H54 (cell line): Measurements from ENCODE around the gene SP8.

Source experiments
- DNase-seq: peaks from one replicate; pipeline ENCODE4 v3.0.0; 2011; ENCODE audit warnings: low spot score, mixed read lengths; ENCODE audit not compliant: insufficient read length
- FAIRE-seq: peaks from 3 replicates; lab custom pipeline; 2011; peaks lifted over from hg19 to GRCh38; lab: Jason Lieb, UNC
- POLR2A ChIP-seq: IDR thresholded peaks from 2 replicates; pipeline ENCODE4 v1.6.1; 2011; ENCODE audit warnings: low read depth, mild to moderate bottlenecking, low read length

Gene SP8

DNA sequence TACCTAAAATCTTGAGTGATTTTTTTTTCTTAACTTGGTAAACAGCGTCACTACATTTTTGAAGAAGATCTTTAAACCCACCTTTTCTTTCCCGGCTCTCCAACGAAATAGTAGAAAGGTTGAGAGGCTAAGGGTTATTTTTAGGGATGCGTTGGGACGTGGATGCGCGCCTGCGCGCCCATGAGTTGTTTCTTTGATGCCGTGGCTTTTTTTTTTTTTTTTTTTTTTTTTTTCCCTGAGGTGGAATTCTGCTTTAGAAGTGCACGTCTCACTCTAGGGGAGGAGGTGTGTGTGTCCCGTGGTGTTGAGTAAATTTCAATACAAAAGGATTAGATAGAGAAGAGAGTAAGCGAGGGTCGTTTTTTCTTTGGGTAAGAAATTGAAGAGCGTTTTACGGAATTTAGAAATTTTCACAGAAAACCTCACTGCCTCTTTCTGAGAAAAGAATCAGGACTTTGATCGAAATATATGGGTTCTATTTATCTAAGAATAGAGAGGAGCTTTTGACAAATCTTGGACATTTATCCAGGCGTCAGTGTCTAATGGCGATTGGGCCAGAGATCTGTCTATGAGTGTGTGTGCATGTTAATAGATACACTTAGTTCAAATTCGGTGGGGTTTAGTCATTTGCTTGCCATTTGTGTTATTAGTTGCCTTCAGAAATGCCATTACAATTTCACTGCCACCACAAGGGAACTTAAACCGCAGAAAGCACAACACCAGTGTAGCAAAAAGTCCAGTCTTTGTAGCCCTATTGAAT lies 1.2 kb upstream of the SP8 start:
- DNase-seq (no peak), FAIRE-seq (no peak)
- no peak for TF ChIP-seq POLR2A

DNA sequence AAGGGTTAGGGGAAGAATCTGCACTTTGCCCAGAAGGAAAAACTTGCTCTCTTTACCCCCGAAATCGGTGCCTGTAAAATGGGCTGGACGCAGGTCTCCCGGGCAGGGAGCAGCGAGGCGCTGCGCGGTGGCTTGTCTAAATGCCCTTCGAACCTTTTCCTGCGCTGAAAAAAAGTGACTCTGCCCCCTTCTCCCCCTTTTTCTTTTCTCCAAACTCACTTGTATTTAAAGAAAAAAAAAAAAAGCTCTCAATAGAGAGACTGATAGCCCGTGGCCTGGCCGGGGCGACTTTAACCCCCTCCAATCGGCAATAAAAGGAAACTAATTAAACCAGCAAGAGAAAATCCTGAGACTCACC lies 286 bp downstream of the SP8 start:
- DNase-seq (no peak), FAIRE-seq (no peak)
- TF ChIP-seq POLR2A: no peak

- no peak for TF ChIP-seq POLR2A
- FAIRE-seq (no peak), DNase-seq (no peak)
Observed at GRCh38 chr7:20786049-20786412, 655 bp downstream of the SP8 start.

GRCh38 chr7:20785157-20786048 lies 1.3 kb downstream of the SP8 start:
- FAIRE-seq: no peak
- no peak for TF ChIP-seq POLR2A
- no peak for DNase-seq

DNA sequence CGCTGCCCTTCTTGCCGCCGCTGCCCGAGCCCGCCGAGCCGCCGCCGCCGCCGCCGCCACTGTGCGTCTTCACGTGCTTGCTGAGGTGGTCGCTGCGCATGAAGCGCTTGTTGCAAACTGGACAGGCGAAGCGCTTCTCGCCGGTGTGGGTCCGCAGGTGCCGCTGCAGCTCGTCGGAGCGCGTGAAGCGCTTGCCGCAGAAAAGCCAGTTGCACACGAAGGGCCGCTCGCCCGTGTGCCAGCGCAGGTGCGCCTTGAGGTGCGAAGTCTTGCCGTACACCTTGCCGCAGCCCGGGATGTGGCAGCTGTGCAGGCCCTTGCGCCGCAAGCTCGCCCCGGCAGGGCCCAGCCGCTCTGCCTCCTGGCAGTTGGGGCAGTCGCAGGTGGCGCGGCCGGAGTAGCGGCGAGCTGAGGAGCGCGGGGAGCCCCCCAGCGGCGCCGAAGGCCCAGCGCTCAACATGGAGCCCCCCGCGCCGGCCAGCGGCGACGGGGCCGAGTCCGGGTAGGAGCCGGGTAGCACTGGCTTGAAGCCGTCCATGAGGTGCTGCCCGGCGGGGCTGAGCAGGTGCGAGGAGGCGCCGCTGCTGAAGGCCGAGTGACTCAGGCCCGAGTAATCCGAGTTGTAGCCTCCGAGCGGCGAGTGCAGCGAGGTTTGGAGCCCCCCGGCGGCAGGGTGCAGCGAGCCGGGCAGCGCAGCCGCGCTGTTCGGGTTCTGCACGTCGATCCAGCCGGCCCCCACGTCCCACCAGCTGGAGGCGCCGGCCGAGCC lies 2.1 kb downstream of the SP8 start:
- TF ChIP-seq POLR2A: no peak
- FAIRE-seq (no peak), DNase-seq (no peak)

GRCh38 chr7:20783700-20784387 lies 2.8 kb downstream of the SP8 start:
- no peak for TF ChIP-seq POLR2A
- FAIRE-seq (no peak), DNase-seq (no peak)

- DNase-seq (no peak), FAIRE-seq (no peak)
- TF ChIP-seq POLR2A: no peak
Observed at GRCh38 chr7:20783125-20783699, 3.5 kb downstream of the SP8 start.

GRCh38 chr7:20779041-20779440 lies 7.6 kb downstream of the SP8 start:
- no peak for DNase-seq
- no peak for FAIRE-seq
- no peak for TF ChIP-seq POLR2A

DNA sequence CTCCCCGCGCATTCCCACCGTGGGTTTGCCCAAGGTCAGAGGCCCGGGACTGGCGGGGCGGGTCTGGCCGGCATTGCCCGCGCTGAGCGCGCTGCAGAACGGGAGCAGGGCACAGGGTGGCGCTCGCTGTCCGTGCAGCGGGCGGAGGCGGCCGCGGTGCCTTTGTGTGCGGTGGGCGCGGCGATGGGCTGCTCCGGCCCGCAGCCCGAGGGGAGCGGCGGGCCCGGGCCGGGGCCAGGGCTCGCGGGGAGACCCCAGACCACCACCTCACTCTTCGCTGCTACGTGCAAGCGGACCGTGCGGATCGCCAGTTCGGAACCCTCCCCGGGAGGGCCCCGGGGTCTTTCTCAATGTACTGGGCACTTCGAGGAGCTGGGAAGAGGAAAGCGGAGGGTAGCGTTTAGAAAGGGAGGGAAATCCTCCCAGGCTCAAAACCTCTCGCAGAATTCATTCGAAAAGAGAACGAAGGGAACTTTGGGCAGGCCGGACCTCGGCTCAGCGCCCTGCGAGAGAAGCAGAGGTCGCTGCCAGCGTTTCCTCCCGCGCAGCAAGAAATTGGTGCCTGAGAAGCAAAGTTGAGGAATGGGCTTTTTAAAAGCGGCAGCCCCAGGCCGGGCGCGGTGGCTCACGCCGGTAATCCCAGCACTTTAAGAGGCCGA lies 8.5 kb downstream of the SP8 start:
- no peak for FAIRE-seq
- TF ChIP-seq POLR2A: no peak
- no peak for DNase-seq

- FAIRE-seq (no peak), DNase-seq (no peak)
- no peak for TF ChIP-seq POLR2A
Observed at GRCh38 chr7:20777377-20778062, 9.2 kb downstream of the SP8 start.

DNA sequence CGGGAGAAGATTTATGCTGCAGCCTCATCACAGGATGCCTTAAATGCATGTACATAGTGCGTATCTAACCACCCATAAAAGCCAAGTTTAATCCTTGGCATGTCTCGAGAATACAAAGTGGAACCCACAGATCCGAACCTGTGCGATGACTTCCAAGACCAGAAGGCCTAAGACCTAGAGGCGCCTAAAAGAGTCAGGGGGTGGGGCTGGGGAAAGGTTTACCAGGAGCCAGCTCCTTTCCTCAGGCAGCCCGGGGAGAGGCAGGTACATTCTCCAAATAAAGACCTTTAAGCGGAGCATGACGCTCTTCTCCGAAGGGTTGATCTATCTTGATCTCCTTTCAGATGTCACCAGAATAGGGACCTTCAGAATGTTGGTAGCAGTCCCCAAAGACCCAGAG lies 9.7 kb downstream of the SP8 start:
- DNase-seq: no peak
- FAIRE-seq: no peak
- no peak for TF ChIP-seq POLR2A
